NCI-H2107 (cell line): ENCODE measurements around the gene ST3GAL3.
"Not testable (repeated sequence)": the region's sequence is repeated elsewhere in the genome, so short reads cannot be mapped to it uniquely, and the experiment has no call there.

Source experiments
- DNase-seq: peaks from one replicate; lab custom pipeline; 2025; lab: John Stamatoyannopoulos, UW

ST3GAL3 gene

DNA sequence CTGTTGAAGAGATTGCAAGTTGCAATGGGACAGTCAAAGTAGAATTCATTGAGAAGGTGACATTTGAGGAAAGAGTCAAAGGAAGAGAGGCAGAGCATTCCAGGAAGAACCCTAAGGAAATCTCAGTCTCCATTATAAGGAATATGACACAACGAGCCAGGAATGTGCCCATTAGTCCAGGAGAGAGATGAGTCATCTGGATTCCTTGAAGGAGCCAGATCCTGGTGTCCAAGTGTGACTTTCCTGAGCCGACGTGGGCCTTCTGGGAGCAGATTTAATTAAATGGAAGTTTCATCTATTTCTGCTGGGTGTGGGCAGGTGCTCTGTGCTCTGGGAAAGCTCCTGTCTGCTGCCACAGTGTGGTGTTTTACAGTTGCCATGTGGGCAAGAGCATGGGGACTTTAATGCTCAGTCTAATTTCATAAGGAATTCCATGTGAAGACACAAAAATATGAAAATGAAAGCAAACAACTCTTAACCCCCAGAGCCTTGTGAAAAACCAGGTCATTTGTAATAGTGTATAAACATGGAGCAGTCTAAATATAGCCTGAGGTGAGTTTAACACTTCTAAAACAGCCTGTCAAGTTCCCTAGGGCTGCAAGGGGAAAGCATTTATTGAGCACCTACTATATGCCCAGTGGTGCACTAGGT, 114.8 kb downstream of the ST3GAL3 start:
- no peak for DNase-seq

- DNase-seq = no peak
Observed at GRCh38 chr1:43824795-43825194, 117.5 kb downstream of the ST3GAL3 start.

DNA sequence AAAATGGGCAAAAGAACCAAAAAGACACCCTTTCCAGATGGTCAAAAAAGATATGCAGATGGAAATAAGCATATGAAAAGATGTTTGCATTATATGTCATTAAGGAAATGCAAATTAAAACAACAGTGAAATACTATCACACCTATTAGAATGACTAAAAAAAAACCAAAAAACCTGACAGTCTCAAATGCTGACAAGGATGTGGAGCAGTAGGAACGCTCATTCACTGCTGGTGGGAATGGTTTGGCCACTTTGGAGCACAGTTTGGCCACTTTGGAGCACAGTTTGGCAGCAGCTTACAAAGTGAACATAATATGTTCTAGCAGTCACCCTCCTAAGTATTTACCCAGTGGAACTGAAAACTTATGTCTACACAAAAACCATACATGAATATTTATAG, 121.2 kb downstream of the ST3GAL3 start:
- no peak for DNase-seq

DNA sequence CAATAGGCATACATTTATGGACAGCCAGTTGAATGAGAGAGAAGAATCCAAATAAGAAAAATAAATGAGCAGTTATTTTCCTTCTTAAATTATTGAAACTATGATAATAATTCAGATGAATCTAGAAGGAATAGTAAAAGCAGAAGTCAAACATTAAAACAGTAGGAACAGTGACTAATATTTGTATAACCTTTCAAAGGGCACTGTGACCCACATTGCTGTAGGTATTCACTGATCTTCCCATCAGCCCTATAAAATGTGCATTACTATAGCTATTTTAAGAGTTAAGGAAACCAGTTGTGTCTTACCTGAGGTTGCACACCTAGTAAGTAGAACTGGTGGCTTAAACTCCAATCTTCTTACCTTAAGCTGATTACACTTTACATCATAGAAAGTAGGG, 123.5 kb downstream of the ST3GAL3 start:
- DNase-seq = no peak

- DNase-seq = no peak
Observed at GRCh38 chr1:43831851-43832250, 124.5 kb downstream of the ST3GAL3 start.

GRCh38 chr1:43832255-43832654, 124.9 kb downstream of the ST3GAL3 start:
- no peak for DNase-seq

- no peak for DNase-seq
Observed at GRCh38 chr1:43832998-43833397, 125.7 kb downstream of the ST3GAL3 start.

DNA sequence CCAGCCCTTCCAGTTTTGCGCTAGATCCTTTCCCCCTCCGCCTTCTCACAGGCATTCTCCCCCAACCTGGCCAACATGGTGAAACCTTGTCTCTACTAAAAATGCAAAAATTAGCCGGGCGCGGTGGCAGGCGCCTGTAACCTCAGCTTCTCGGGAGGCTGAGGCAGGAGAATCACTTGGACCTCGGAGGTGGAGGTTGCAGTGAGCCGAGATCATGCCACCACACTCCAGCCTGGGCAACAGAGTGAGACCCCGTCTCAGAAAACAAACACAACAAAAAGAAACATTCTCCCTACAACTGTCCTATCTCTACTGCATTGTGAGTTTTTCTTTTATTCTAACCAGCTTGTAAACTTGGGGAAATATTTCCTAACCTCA, 126.6 kb downstream of the ST3GAL3 start:
- not testable (repeated sequence) for DNase-seq

DNA sequence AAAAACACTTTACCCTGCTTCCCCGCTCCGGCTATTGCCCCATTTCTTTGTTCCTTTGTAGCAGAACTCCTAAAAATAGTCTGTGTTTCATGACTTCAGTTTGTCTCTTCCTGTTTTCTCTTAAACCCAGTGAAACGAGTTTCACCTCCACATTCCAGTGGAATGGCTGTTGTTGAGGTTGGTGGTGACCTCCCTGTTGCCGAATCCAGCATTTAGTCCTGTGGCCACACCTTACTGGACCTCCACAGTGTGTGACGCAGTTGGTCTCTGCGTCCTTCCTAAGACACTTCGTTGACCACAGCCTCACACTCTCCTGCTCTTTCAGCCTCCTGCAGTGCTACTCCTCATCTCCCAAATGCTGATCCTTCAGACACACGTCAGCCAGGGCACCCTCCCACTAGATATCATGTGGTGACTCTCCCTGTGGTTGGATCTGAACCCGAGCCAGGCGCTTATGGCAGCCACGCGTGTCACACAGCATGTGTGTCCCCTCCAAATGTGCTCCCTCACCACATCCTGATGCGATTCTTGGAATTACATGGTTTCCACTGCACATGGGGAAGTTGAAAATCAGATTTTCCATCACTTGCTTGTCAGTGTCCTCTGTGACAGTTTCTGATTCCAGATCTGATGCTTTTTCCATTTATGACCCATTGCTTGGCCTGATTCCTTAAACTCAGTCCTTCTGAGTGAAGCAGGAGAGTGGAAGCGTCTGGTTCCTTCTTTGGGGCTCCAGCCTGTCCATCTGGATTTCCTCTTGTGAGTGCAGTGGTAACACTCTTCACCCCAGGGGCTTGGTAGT, 127.1 kb downstream of the ST3GAL3 start:
- no peak for DNase-seq

GRCh38 chr1:43835082-43836021, 128.0 kb downstream of the ST3GAL3 start:
- no peak for DNase-seq

DNA sequence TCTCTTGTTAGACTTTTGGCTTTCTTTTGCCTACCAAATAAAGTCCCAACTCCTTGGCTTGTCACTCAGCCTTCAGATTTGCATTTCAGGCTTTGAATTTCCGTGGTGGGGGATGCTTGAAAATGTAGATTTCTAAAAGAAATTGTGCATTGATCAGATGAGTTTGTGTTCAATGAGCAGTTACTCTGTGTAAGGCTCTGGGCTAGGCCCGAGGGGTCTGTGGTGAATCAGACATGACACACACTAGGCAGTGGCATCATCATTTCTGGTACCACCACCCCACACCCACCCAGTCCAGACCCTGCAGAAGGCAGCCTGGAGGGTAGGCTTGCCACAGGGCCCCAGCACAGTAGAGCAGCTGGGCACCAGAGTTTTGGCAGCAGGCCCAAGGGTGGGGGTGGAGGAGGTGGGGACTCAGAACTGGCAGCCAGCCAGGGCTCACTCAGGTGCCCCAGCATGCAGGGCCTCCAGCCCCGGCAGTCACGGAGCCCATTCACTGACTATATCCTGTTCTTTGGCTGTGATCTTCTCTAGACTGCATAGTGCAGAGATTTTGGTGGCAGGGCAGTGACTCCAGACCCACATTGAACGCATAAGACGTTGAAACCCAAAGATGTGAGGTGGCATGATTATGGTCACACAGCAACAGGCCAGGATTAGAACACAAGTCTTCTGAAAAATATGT, 129.1 kb downstream of the ST3GAL3 start:
- DNase-seq = peak; percentile 97

GRCh38 chr1:43839056-43839455, 131.7 kb downstream of the ST3GAL3 start:
- DNase-seq = no peak

DNA sequence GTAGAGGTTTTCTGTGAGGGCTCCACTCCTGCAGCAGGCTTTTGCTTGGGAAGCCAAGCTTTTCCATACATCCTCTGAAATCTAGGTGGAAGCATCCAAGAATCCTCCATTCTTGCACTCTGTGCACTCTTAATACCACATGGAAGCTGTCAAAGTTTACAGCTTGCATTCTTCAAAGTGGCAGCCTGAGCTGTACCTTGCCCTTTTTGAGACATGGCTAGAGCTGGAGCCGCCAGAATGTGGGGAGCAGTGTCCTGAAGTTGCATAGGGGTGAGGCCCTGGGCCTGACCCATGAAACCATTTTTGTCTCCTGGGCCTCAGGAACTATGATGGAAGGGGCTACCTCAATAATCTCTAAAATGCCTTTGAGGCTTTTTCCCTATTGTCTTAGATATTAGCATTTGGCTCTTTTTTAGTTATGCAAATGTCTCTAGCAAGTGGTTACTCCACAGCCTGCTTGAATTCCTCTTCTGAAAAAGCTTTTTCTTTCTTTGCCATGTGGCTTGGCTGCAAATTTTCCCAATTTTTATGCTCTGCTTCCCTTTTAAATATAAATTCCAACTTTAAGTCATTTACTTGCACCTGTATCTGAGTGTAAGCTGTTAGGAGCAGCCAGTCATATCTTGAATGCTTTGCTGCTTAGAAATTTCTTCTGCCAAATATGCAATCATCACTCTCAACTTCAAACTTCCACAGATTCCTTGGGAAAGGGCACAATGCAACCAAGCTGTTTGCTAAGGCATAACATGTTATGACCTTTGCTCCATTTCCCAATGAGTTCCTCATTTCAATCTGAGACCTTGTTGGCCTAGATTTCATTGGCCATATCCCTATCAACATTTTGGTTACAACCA, 134.2 kb downstream of the ST3GAL3 start:
- DNase-seq = no peak

DNA sequence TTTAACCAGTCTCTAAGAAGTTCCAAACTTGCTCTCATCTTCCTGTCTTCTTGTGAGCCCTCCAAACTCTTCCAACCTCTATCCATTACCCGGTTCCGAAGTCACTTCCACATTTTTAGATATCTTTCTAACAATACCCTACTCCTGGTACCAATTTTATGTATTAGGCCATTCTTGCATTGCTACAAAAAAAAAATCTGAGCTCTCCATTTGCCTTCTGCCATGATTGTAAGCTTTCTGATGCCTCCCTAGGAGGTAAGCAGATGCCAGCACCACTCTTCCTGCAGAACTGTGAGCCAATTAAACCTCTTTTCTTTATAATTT, 134.8 kb downstream of the ST3GAL3 start:
- DNase-seq = no peak

GRCh38 chr1:43843684-43844083, 136.3 kb downstream of the ST3GAL3 start:
- DNase-seq = no peak

DNA sequence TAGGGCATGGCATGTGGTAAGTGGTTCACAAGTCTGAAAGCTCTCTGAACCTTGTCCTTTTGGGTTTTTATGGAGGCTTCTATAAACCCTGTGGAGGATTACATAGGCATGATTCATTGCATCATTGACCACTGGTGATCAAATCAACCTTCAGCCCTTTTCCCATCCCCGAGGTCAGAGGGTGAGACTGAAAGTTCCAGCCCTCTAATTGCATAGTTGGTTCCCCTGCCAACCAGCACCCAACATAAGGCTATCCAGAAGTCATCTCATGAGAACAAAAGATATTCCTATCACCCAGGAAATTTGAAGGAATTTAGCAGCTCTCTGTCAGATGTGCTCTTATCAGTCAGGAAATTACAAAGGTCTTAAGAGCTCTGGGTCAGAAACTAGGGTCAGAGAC, 136.8 kb downstream of the ST3GAL3 start:
- no peak for DNase-seq

DNA sequence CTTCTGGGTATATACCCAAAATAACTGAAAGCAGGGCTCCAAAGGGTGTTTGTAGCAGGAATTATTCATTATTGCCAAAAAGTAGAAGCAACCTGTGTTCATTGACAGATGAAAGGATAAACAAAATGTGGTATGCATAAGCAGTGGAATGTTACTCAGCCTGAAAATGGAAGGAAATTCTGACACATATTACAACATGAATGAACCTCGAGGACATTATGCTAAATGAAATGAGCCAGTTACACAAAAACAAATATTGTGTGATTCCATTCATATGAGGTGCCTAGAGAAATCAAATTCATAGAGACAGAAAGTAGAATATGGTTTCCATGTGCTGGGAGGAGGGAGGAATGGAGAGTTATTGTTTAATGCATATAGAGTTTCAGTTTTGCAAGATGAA, 140.0 kb downstream of the ST3GAL3 start:
- no peak for DNase-seq

GRCh38 chr1:43847882-43848281, 140.5 kb downstream of the ST3GAL3 start:
- DNase-seq = no peak

GRCh38 chr1:43849670-43850069, 142.3 kb downstream of the ST3GAL3 start:
- DNase-seq = no peak

GRCh38 chr1:43850591-43851233, 143.4 kb downstream of the ST3GAL3 start:
- no peak for DNase-seq
